Skin epidermis (tissue), 12 donors: ENCODE measurements around the gene VAMP8.
A peak's percentile ranks its signal among the peaks of the same experiment; 100 is the strongest.
"Not testable (repeated sequence)": the region's sequence is repeated elsewhere in the genome, so short reads cannot be mapped to it uniquely, and the experiment has no call there.

Experiments used
- H3K27ac ChIP-seq, 21 experiments: fragments of 200-600 bp; sonication (generic) in 11 of 21; one replicate each; pipeline ENCODE4 v1.5.0; 2020; ENCODE audit warnings: mild to moderate bottlenecking in 3 of 21, inconsistent platforms in 2 of 21, moderate library complexity in 2 of 21
- H3K4me3 ChIP-seq, 7 experiments: fragments of 200-600 bp; sonication (generic) in 2 of 7; one replicate each; pipeline ENCODE4 v1.5.0; 2020; ENCODE audit warnings: inconsistent platforms in 2 of 7, mild to moderate bottlenecking in 2 of 7, moderate library complexity in 1 of 7

Gene VAMP8

GRCh38 chr2:85566265-85566664 lies 11.1 kb upstream of the VAMP8 start:
- no peak overlapping the region for H3K27ac ChIP-seq

GRCh38 chr2:85575739-85576138 lies 1.6 kb upstream of the VAMP8 start:
- Histone ChIP-seq H3K27ac (no peak overlapping the region), H3K4me3 (no peak overlapping the region)

More at GRCh38 chr2:85566265-85566664, 11.1 kb upstream of the VAMP8 start:
- no peak overlapping the region for H3K4me3 ChIP-seq

GRCh38 chr2:85577063-85577385 lies 362 bp upstream of the VAMP8 start:
- peak overlapping the region in 5 of 7 experiments; percentile 37 to 64 (median 52) for H3K4me3 ChIP-seq
- peak overlapping the region in 20 of 21 experiments; percentile 73 to 94 (median 88) for H3K27ac ChIP-seq

- H3K27ac ChIP-seq = peak overlapping the region; percentile 68 to 94 (median 88)
- H3K4me3 ChIP-seq = peak overlapping the region; percentile 37 to 64 (median 52)
Measured at GRCh38 chr2:85578243-85579180, 1.1 kb downstream of the VAMP8 start.

- Histone ChIP-seq H3K4me3 (peak overlapping the region; percentile 17 to 62 (median 52)), H3K27ac (peak overlapping the region in 20 of 21 experiments; percentile 76 to 94 (median 88))
Measured at GRCh38 chr2:85579266-85579935, 2.0 kb downstream of the VAMP8 start.

- Histone ChIP-seq H3K27ac (peak overlapping the region in 16 of 21 experiments; percentile 76 to 94 (median 88)), H3K4me3 (no peak overlapping the region)
Measured at GRCh38 chr2:85580206-85580605, 2.8 kb downstream of the VAMP8 start.

- Histone ChIP-seq H3K27ac (peak overlapping the region in 1 of 21 experiments; percentile 21), H3K4me3 (no peak overlapping the region)
Measured at GRCh38 chr2:85582492-85582891, 5.1 kb downstream of the VAMP8 start.

- H3K4me3 ChIP-seq = peak overlapping the region; percentile 31 to 58 (median 50)
- peak overlapping the region; percentile 69 to 96 (median 87) for H3K27ac ChIP-seq
Measured at GRCh38 chr2:85583667-85584353, 6.4 kb downstream of the VAMP8 start.

GRCh38 chr2:85584354-85584856 lies 7.0 kb downstream of the VAMP8 start, which contains the start of gene VAMP5:
Gene VAMP5 (plus strand): TSS chr2:85584431. CDS start chr2:85584491, 60 bp downstream.
- Histone ChIP-seq H3K4me3 (peak within 1 kb of the TSS; percentile 31 to 58 (median 50)), H3K27ac (peak within 1 kb of the TSS; percentile 69 to 96 (median 87))

GRCh38 chr2:85584857-85585780 lies 7.7 kb downstream of the VAMP8 start:
- peak overlapping the region; percentile 31 to 58 (median 50) for H3K4me3 ChIP-seq
- peak overlapping the region; percentile 69 to 96 (median 87) for H3K27ac ChIP-seq

- peak overlapping the region in 19 of 21 experiments; percentile 71 to 96 (median 87) for H3K27ac ChIP-seq
- H3K4me3 ChIP-seq = no peak overlapping the region
Measured at GRCh38 chr2:85585781-85586105, 8.4 kb downstream of the VAMP8 start.

- no peak overlapping the region for H3K4me3 ChIP-seq
- H3K27ac ChIP-seq = peak overlapping the region in 17 of 21 experiments; percentile 8 to 92 (median 57)
Measured at GRCh38 chr2:85588236-85588635, 10.8 kb downstream of the VAMP8 start.

GRCh38 chr2:85588645-85589044 lies 11.3 kb downstream of the VAMP8 start:
- Histone ChIP-seq H3K27ac (peak overlapping the region in 16 of 21 experiments; percentile 5 to 92 (median 70)), H3K4me3 (no peak overlapping the region)

- Histone ChIP-seq H3K4me3 (no peak overlapping the region), H3K27ac (peak overlapping the region in 14 of 21 experiments; percentile 16 to 92 (median 78))
Measured at GRCh38 chr2:85589181-85589580, 11.8 kb downstream of the VAMP8 start.

GRCh38 chr2:85589982-85590791 lies 12.8 kb downstream of the VAMP8 start:
- Histone ChIP-seq H3K27ac (peak overlapping the region in 20 of 21 experiments; percentile 55 to 92 (median 80)), H3K4me3 (no peak overlapping the region)

GRCh38 chr2:85590950-85591349 lies 13.6 kb downstream of the VAMP8 start:
- Histone ChIP-seq H3K27ac (peak overlapping the region in 20 of 21 experiments; percentile 55 to 92 (median 80)), H3K4me3 (no peak overlapping the region)

GRCh38 chr2:85591563-85591962 lies 14.2 kb downstream of the VAMP8 start:
- H3K4me3 ChIP-seq = no peak overlapping the region
- H3K27ac ChIP-seq = peak overlapping the region in 20 of 21 experiments; percentile 55 to 92 (median 80)

GRCh38 chr2:85592299-85592698 lies 14.9 kb downstream of the VAMP8 start:
- H3K4me3 ChIP-seq = not testable (repeated sequence)
- H3K27ac ChIP-seq = peak overlapping the region in 14 of 21 experiments; percentile 55 to 92 (median 82)
